GM18505 (cell line): ENCODE measurements around the gene CPTP.

Source experiments
- ATAC-seq: cut with Tn5 transposase; IDR thresholded peaks from one replicate; pipeline ENCODE4 v1.9.1; 2021; ENCODE audit not compliant: unreplicated experiment
- POLR2A ChIP-seq: IDR thresholded peaks from 4 replicates; pipeline ENCODE4 v1.6.1; 2011; ENCODE audit warnings: borderline replicate concordance; ENCODE audit not compliant: insufficient read depth, insufficient read length; ENCODE audit errors: extremely low read depth

Gene CPTP

GRCh38 chr1:1306070-1306660, 18.4 kb upstream of the CPTP start:
- no peak for ATAC-seq
- no peak for TF ChIP-seq POLR2A

GRCh38 chr1:1306661-1307260, 17.8 kb upstream of the CPTP start:
- no peak for TF ChIP-seq POLR2A
- no peak for ATAC-seq

GRCh38 chr1:1307261-1307922, 17.2 kb upstream of the CPTP start:
- ATAC-seq: peak; percentile 2

GRCh38 chr1:1307923-1308755, 16.5 kb upstream of the CPTP start, which contains the start of the genes ACAP3 and PUSL1:
Gene ACAP3, minus strand, starts transcription at chr1:1307930. Its CDS starts 115 bp downstream, at chr1:1307815.
Gene PUSL1, plus strand, starts transcription at chr1:1308597. Its CDS starts 47 bp downstream, at chr1:1308644.
- peak; percentile 52 for ATAC-seq
- TF ChIP-seq POLR2A: peak; percentile 59

More at GRCh38 chr1:1307261-1307922, 17.2 kb upstream of the CPTP start:
- TF ChIP-seq POLR2A: no peak

- no peak for TF ChIP-seq POLR2A
- peak; percentile 1 for ATAC-seq
These were observed 15.8 kb upstream of the CPTP start for GRCh38 chr1:1308756-1309250.

GRCh38 chr1:1309251-1310108, 15.1 kb upstream of the CPTP start:
- no peak for ATAC-seq
- TF ChIP-seq POLR2A: no peak

- TF ChIP-seq POLR2A: no peak
- ATAC-seq: no peak
These were observed 14.6 kb upstream of the CPTP start for GRCh38 chr1:1310109-1310385.

- no peak for TF ChIP-seq POLR2A
- ATAC-seq: no peak
These were observed 14.0 kb upstream of the CPTP start for GRCh38 chr1:1310476-1311053.

- TF ChIP-seq POLR2A: no peak
- no peak for ATAC-seq
These were observed 13.2 kb upstream of the CPTP start for GRCh38 chr1:1311107-1312104.

GRCh38 chr1:1312450-1313314, 11.9 kb upstream of the CPTP start:
- no peak for TF ChIP-seq POLR2A
- no peak for ATAC-seq
